Measurements from ENCODE around the gene IGSF21.

IGSF21 gene

GRCh38 chr1:18144062-18144461 lies 36.5 kb downstream of the IGSF21 start:
- no peak overlapping the region for H3K27ac ChIP-seq (replicated peaks)
- TF ChIP-seq GABPA (IDR thresholded peaks at IDR 0.05; ENCODE audit: low read depth) (no peak), SPI1 (IDR thresholded peaks at IDR 0.05; ENCODE audit: borderline replicate concordance, low read depth) (no peak)
- TF ChIP-seq, protein P1, sequence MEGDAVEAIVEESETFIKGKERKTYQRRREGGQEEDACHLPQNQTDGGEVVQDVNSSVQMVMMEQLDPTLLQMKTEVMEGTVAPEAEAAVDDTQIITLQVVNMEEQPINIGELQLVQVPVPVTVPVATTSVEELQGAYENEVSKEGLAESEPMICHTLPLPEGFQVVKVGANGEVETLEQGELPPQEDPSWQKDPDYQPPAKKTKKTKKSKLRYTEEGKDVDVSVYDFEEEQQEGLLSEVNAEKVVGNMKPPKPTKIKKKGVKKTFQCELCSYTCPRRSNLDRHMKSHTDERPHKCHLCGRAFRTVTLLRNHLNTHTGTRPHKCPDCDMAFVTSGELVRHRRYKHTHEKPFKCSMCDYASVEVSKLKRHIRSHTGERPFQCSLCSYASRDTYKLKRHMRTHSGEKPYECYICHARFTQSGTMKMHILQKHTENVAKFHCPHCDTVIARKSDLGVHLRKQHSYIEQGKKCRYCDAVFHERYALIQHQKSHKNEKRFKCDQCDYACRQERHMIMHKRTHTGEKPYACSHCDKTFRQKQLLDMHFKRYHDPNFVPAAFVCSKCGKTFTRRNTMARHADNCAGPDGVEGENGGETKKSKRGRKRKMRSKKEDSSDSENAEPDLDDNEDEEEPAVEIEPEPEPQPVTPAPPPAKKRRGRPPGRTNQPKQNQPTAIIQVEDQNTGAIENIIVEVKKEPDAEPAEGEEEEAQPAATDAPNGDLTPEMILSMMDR (IDR thresholded peaks at IDR 0.05; ENCODE audit: insufficient read depth, low read length): no peak
- H3K27me3 ChIP-seq (ENCODE audit: insufficient read depth, poor library complexity, severe bottlenecking): no peaks in the 10 kb centered on the region
- no peak overlapping the region for H3K4me3 ChIP-seq (replicated peaks; ENCODE audit: insufficient read depth, low read length)
- no peak for DNase-seq (ENCODE audit: low read depth in 1 of 2, low spot score in 1 of 2)

- H3K27me3 ChIP-seq (ENCODE audit: insufficient read depth, poor library complexity, severe bottlenecking): no peaks in the 10 kb centered on the region
- no peak overlapping the region for H3K27ac ChIP-seq (replicated peaks)
- TF ChIP-seq SPI1 (IDR thresholded peaks at IDR 0.05; ENCODE audit: borderline replicate concordance, low read depth) (no peak), REST (IDR thresholded peaks at IDR 0.05; ENCODE audit: insufficient replicate concordance, low read depth) (no peak)
- no peak for DNase-seq (ENCODE audit: low read depth in 1 of 2, low spot score in 1 of 2)
- no peak overlapping the region for H3K4me3 ChIP-seq (replicated peaks; ENCODE audit: insufficient read depth, low read length)
These were observed 37.5 kb downstream of the IGSF21 start for GRCh38 chr1:18144916-18145647.

DNA sequence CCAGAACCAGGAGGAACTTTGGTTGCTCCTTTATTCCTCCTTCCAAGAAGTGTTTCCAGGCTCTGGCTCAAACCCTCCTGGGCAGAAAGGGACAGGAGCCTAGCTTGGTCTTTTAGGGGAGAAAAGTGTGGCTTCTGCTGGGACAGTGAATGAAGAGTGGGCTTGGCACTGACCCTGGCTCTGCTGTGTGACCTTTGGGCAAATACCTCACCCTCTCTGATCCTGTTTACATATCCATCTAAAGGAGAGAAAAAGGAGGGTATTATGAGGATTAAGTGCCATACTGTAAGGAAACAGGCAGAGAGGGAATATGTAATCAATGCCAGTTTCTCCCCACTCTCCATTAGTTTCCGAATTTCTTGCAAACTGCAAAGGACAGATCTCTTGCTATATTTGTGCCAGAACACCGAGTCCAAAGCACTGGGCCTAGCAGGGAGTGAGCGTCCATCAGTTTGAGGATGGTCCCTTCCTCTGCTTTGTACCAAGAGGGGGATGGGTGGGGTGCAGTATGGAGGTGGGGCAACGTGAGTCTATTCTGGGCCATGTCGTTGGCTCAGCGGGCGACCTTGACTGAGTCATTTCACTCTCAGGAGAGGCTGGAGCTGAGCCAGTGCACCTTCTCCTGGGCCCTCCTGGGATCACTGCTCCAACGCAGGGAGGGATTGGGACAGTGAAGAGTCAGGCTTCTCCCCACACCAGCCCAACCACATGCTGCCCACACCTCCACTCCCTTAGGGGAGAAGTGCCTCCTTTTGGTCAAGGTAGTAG lies 38.4 kb downstream of the IGSF21 start:
- no peaks in the 10 kb centered on the region for H3K27me3 ChIP-seq (ENCODE audit: insufficient read depth, poor library complexity, severe bottlenecking)
- H3K4me3 ChIP-seq (replicated peaks; ENCODE audit: insufficient read depth, low read length): no peak overlapping the region
- no peak for DNase-seq (ENCODE audit: low read depth in 1 of 2, low spot score in 1 of 2)
- H3K27ac ChIP-seq (replicated peaks): no peak overlapping the region
- TF ChIP-seq, protein P1 (IDR thresholded peaks at IDR 0.05; ENCODE audit: insufficient read depth, low read length): no peak

- Histone ChIP-seq H3K27ac (replicated peaks) (no peak overlapping the region), H3K27me3 (ENCODE audit: insufficient read depth, poor library complexity, severe bottlenecking) (no peaks in the 10 kb centered on the region), H3K4me3 (replicated peaks; ENCODE audit: insufficient read depth, low read length) (no peak overlapping the region)
- TF ChIP-seq REST (IDR thresholded peaks at IDR 0.05; ENCODE audit: insufficient replicate concordance, low read depth) (no peak), SPI1 (IDR thresholded peaks at IDR 0.05; ENCODE audit: borderline replicate concordance, low read depth) (no peak), POLR2AphosphoS5 (IDR thresholded peaks at IDR 0.05; ENCODE audit: low read depth) (no peak)
- TF ChIP-seq, protein P1 (IDR thresholded peaks at IDR 0.05; ENCODE audit: insufficient read depth, low read length): no peak
- no peak for DNase-seq (ENCODE audit: low read depth in 1 of 2, low spot score in 1 of 2)
These were observed 39.3 kb downstream of the IGSF21 start for GRCh38 chr1:18146886-18147285.
